Frontal cortex (tissue), 4 donors: ENCODE measurements around the gene ATRIP. TPM values are rescaled to one million over a fixed set of nuclear protein-coding genes. Genes with fewer than 3 reads are reported as not detected.
A peak's percentile ranks its signal among the peaks of the same experiment; 100 is the strongest.

Experiments used
- DNase-seq, 2 donors: peaks; one replicate each; pipeline ENCODE4 v3.0.0; 2012; ENCODE audit warnings: low spot score in 2 of 2
- FAIRE-seq: peaks from 2 replicates; lab custom pipeline; 2012; peaks lifted over from hg19 to GRCh38; lab: Jason Lieb, UNC
- total RNA-seq: library from RNA; depleted of rRNA; stranded (reverse); fragments of >200 nt; gene quantifications from one replicate; pipeline ENCODE4 v1.2.3, GENCODE V29; 2014
- donor health status: control.
- donor health status: control.
- donor health status: control.

Gene ATRIP
- total RNA-seq, 1 donor from 2014 or later, result 7.3 TPM

DNA sequence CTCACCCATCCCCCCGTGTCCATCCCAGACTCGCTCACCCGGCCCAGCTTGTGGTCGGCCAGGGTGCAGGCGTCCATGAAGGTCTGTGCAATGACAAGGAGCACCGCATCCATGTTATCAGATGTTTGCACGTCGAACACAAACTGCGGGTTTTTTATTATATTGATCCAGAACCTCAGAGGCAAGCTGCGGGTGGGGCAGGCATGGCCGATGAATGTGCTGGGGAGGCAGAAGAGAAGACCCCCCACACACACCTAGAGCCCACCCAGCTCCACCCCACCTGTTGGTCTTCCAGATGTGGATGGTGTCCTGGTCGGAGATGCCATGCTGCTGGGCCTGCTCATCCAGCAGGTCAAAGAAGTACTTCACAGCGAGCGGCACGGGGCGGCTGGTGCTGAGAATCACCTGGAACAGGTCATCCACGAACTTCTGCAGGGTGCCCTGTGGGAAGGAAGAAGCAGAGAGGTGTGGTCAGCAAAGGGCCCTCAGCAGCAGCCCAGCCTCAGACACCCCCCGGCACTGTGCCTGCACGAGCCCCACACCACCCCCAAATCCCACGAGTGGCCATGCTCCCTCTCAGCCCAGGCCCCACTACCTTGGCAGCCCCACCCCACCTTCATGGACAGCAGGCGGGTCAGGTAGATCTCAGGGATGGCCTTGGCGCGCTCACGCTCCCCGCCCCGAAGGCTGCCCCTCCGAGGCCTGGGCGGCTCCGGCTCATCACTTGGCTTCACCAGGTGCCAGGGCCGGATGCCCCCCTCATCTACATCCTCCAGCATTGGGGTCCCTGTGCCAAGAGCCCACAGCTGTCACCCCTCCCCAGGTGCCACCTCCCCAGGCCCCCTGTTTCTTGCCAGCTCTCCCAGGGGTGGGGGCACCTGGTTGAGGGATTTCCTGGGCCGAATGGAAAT is 37.0 kb upstream of the ATRIP start:
- FAIRE-seq, result no peak
- DNase-seq, result no peak

GRCh38 chr3:48410205-48411040 is 36.1 kb upstream of the ATRIP start:
- no peak for FAIRE-seq
- DNase-seq, result peak in 1 of 2 donors; percentile 13

DNA sequence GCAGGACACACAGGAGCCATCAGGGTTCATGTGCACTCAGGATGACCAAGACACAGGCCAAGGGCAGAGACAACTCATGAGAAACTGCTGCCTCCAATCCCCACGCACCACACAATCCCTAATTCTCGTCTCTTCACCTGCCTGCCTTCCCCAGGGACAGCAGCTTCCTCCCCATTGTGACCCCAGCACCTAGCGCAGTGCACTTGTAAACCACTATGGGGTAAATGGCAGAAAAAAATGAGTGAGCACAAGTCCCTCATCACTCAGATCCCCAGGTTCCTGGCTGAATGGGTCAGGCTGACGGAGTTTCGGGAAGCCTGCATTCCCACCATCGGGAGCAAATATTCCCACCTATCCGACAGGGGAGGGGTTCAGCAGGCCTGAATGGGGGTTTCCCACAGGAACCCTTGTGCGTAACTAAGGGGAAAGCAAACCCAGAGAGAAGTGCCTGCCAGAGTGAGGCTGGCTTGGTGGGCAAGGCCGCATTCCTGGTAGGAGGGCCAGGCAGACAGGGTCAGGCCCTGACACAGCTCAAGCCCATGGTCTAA is 35.4 kb upstream of the ATRIP start:
- DNase-seq (peak in 1 of 2 donors; percentile 5), FAIRE-seq (no peak)

GRCh38 chr3:48411606-48412374 is 34.7 kb upstream of the ATRIP start:
- FAIRE-seq (no peak), DNase-seq (no peak)

DNA sequence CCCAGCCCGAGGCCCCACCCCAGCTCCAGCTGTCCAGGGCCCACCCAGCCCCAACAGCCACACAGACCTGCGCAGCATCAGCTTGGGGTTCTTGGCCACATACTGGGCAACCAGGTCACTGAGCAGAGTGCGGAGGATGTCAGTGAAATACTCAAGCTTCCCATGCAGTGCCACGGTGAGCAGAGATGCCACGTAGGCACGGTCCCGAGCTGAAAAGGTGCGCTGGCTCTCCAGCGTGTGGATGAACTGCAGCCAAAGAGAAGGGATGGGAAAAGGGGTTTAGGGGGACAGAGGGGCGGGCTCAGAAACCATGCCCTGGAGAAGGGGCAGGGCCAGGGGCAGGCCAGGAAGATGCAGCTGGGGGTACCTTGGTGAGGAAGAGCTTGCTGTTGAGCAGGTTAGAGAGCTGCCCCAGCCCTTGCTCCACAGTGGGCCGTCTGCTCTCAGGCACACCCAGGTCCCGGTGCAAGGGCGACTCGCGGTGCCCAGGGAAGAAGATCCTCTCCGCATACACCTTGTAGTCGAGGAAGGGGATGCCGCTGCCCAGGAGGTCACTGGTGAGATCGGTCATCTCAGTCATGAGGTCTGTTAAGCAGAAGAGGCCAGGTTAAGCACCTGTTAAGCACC is 34.0 kb upstream of the ATRIP start:
- no peak for FAIRE-seq

GRCh38 chr3:48413086-48413485 is 33.5 kb upstream of the ATRIP start:
- no peak for DNase-seq
- no peak for FAIRE-seq

More for the DNA sequence above, 34.0 kb upstream of the ATRIP start:
- DNase-seq, result no peak

DNA sequence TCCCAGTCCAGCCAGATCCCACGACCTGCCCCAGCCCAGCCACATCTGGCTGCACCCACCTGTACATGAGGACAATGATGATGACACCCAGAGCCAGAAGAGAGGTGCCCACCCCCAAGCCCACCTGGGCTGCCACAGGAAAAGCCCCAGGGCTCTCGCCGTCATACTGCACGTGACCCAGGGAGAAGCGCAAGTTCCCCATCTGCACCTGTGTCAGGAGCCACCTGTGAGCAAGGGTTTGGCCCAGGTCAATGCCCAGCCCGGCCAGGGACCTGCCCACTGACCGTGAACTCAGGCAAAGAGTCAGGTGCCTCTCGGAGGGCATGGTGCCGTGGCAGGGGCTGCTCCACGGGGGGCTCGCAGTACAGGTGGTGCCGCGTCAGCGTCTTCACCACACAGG is 32.9 kb upstream of the ATRIP start:
- DNase-seq (no peak), FAIRE-seq (no peak)

DNA sequence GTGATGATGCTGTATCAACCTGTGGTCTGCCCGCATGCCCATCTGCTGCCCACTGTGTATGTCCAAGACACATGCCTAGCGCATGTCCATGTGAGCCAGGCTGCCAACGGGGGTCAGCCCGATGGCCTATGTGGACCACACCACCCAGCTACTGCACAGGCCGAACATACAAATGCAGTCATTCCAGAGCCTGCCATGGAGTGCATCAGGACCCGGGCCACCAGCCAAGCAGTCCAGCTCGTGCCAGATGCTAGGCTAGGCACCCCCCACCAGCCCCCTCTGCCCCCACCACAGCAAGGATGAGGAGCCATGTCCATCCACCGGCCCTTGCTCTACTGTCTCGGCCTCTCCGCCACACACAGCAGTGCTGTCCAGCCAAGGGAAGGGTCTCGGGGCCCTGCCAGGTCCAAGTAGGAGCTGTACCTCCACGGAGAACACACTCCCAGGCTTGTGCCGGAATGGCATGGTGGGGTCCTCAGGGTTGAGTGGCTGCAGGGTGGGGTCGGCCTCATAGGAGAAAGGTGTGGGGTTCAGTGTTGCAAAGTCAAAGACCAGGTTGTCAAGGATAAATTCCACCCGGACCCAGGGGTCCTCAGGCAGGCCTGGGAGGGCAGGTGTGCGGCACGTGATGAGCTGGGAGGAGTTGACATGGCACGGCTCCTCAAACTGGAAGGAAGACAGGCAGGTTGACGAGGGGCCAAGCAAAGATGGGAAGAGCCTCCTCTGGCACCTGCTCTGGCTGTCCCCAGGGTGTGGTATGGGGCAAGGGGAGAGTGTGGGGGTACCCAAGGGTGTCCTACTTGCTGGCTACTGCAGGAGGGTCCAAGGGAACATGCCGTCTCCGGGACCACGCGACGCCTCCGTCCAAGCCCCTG is 31.9 kb upstream of the ATRIP start:
- FAIRE-seq, result no peak

DNA sequence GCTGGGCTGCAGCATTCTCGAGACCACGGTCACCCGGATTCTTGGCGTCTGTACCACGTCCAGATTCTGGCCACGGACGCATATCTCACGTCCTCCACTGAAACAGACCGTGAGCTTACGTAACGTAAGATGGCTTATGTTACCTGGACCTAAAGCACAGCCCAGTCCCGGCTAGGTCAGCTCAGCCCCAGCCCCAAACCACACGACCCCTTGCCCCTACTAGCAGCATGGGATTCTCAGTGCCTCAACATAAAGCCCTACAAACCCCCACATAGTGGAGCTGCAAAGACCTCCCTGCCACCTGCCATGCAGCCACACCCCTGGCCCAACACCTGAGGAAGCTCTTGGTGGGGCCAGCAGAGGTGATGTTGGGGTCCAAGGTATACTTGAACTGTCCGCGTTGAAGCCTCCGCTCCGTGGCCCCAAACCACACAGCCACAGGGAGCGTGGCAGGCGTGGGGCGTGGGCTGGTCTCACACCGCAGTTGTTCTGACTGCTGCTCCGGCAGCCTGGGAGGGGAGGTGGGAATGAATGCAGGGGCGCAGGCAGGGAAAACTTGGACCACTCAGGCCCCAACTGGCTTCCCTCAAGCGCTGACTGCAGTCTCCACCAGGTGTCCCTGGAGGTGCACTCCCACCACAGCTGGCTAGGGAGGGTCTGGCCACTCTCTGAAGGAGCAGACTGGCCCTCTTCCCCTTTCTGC is 31.1 kb upstream of the ATRIP start:
- DNase-seq, result no peak
- no peak for FAIRE-seq

More for the DNA sequence above, 31.9 kb upstream of the ATRIP start:
- DNase-seq, result no peak

DNA sequence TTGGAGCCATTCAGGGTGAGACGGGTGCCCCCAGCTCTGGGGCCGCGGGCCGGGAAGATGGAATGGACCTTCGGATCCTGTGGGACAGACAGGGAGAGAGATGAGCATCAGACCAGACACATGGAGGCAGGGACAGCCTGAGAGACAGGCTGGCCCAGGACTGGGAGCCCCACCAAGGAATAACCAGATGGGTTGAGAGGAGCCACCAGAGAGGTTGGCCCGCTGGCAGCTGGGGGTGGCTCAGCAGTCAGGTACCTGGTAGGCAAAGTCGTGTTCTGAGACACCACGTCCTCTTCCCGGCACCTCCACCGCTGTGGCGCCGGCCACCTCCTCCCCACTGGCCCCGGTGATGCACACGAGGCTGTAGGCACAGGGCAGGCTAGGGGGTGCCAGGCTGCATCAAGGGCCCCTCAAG is 30.4 kb upstream of the ATRIP start:
- FAIRE-seq (no peak), DNase-seq (no peak)

DNA sequence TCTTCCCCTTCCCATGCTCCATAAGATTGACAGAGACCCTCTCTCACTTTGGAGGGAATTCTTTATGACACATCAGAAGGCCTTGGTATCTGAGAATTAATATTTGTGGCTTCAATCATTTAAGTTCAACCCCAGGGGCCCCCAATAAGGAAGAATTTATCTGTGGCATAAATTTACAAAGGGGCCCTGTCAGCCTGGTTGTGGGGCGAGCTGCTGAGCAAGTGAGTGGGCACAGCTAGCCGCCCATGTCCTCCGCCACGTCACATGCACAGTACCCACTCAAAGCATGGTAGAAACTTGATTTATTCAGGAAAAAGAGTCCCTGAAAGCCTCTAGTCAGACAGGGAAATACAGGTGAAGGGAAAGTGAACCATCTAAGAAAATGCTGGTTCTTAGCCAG is 30.0 kb upstream of the ATRIP start:
- DNase-seq, result no peak
- no peak for FAIRE-seq

- FAIRE-seq, result no peak
- DNase-seq, result no peak
Observed at GRCh38 chr3:48417529-48418108, 28.9 kb upstream of the ATRIP start.

DNA sequence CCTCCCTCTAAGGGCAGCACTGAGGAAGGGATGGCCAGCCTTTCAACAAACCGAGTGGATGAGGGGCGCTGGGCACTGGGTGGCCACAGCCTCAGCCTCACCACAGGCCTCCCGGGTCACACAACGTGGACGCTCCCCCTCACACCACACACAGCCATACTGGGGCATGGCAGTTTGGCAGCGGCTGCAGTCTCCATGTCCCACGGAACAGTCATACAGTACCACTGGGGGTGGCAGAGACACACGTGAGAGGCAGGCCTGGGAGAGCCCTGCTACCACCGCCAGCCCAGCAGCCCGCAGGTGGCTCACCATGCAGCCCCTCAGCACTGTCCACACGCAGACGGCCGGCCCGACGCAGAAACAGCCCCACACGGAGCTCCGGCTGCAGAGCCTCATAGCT is 28.4 kb upstream of the ATRIP start:
- no peak for DNase-seq
- no peak for FAIRE-seq

GRCh38 chr3:48418651-48419050 is 27.9 kb upstream of the ATRIP start:
- DNase-seq (no peak), FAIRE-seq (no peak)

GRCh38 chr3:48419149-48419548 is 27.4 kb upstream of the ATRIP start:
- FAIRE-seq (no peak), DNase-seq (no peak)

GRCh38 chr3:48419597-48419996 is 26.9 kb upstream of the ATRIP start:
- DNase-seq, result no peak
- FAIRE-seq, result no peak

DNA sequence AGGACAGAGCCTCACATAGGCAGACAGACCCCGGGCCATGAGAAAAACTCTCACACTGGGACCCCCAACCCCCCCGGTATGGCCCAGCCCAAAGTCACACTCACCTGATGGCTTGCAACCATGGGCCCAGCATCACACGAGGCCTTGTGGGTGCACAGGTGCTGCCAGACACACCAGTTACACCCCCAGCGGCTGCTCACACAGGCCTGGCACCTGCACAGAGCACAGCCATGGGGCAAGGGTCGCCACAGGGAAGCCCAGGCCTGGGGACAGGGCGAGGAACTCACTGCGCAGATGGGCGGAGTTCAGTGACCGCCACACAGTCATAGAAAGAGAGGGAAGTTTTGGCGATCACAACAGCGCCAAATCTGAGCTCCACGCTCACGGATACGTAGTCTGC is 26.0 kb upstream of the ATRIP start:
- DNase-seq (no peak), FAIRE-seq (no peak)

DNA sequence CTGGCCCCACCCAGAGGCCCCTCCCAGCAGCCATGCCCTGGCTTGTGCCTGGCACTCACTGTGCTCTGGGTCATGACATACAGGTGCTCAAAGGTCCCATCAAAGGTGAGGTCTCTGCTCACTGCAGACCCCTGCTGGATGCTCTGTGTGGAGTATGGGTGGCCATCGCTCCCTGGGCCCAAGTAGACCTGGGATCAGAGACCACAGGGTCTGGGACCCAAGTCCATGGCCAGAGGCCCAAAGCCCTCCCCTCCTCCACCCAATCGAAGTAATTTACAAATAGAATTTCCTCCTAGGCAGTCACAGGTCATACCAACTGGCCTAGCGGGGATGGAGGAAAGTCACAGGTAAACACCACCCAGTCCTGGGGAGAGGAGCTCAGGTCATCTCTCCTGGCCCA is 24.3 kb upstream of the ATRIP start:
- DNase-seq (no peak), FAIRE-seq (no peak)
